Ishikawa (cell line): ENCODE measurements around the gene PPM1N.

Source experiments
- CEBPB ChIP-seq: IDR thresholded peaks from 2 replicates; pipeline ENCODE4 v1.6.1; 2012
- MAX ChIP-seq: IDR thresholded peaks from 2 replicates; pipeline ENCODE4 v1.6.1; 2012
- TAF1 ChIP-seq: IDR thresholded peaks from 2 replicates; pipeline ENCODE4 v1.6.1; 2012; ENCODE audit warnings: low read depth, mild to moderate bottlenecking
- TCF12 ChIP-seq: IDR thresholded peaks from 2 replicates; pipeline ENCODE4 v1.6.1; 2012; ENCODE audit warnings: low read depth

GRCh38 chr19:45518469-45518826, 20.2 kb downstream of the PPM1N start:
- TF ChIP-seq CEBPB (no peak), TCF12 (no peak), TAF1 (no peak), MAX (no peak)
